HG02763 (cell line): ENCODE measurements around the gene ASAP2.

Experiments
- ATAC-seq: cut with Tn5 transposase; IDR thresholded peaks from one replicate; pipeline ENCODE4 v1.9.1; 2021; ENCODE audit warnings: mild to moderate bottlenecking, moderate library complexity; ENCODE audit not compliant: unreplicated experiment

ASAP2 gene

DNA sequence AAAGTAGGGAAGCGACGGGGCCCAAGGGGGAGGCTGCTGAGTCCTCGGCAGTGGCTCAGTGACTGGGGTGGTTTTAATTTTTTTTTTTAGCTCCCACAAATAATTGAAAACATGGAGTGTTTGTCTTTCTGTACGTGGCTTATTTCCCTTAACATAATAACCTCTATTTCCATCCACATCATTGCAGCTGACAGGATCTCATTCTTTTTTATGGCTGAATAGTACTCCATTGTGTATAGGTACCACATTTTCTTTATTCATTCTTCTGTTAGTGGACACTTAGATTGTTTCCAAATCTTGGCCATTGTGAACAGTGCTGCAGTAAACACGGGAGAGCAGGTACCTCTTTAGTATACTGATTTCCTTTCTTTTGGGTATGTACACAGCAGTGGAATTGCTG, 65.1 kb downstream of the ASAP2 start:
- ATAC-seq, result no peak

DNA sequence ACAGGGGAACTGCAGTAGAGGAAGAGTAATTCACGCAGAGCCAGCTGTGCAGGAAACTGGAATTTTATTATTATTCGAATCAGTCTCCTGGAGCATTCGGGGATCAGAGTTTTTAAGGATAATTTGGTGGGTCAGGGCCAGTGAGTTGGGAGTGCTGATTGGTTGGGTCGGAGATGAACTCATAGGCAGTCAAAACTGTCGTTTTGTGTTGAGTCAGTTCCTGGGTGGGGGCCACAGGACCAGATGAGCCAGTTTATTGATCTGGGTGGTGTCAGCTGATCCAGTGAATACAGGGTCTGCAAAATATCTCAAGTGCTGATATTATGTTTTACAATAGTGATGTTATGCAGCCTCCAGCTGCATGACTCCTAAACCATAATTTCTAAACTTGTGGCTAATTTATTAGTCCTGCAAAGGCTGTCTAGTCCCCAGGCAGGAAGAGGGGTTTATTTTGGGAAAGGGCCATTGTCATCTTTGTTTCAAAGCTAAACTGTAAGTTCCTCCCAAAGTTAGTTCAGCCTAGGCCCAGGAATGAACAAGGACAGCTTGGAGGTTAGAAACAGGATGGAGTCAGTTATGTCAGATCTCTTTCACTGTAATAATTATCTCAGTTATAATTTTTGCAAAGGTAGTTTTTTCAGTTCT, 67.0 kb downstream of the ASAP2 start:
- ATAC-seq, result no peak

GRCh38 chr2:9274701-9275343, 68.2 kb downstream of the ASAP2 start:
- ATAC-seq, result no peak

DNA sequence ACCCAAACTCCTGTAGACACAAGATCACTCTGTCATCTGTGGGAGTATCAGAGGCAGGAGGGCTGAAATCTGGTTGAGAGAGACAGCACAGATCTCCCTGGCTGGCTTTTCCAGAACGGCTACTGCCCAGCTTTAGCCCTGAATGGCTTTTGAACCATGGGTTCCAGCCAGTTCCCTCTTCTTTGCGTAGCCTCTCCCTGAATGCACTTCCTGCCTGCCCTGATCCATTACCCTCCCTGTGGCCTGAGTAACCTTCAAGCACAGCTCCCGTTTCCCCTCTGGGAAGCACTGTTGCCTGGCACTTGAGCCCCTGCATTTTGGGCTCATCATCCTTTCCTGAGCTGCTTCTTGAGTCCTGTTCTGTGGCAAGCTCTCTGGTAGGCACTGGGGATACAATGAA, 68.8 kb downstream of the ASAP2 start:
- no peak for ATAC-seq

DNA sequence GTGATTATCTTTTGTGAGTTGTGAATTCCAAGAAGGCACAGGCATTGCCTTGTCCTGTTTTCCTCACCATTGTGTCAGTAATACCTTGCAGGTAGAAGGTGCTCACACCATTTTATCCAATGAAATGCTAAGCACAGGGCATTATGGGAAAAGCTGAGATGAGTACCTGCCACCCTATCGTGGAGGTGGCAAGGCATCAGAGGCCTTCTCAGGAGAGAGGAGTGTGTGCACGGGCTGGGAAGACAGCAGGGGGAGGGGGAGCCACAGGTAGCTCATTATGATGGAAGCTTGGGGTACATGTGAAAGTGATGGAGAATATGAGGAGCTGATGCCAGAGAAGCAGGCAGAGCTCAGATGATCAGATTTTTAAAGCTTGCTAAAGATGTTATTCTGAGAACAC, 69.5 kb downstream of the ASAP2 start:
- ATAC-seq, result no peak

- ATAC-seq, result no peak
Measured at GRCh38 chr2:9276901-9277451, 70.4 kb downstream of the ASAP2 start.

DNA sequence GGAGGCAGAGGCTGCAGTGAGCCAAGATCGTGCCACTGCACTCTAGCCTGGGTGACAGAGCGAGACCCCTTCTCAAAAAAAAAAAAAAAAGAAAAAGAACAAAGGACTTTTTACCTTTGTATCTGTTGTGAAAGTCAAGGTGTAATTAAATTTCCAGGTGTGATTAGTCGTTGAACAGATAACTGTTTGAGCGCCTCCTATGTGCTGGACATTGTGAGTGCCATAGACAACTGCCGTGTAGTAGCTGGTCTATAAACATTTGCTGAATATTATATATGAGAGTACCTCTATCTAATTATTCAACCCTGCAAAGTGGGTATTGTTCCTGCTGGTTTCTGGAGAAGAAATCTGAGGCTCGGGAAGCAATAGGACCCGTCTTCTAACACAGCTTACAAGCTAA, 71.8 kb downstream of the ASAP2 start:
- ATAC-seq, result no peak

DNA sequence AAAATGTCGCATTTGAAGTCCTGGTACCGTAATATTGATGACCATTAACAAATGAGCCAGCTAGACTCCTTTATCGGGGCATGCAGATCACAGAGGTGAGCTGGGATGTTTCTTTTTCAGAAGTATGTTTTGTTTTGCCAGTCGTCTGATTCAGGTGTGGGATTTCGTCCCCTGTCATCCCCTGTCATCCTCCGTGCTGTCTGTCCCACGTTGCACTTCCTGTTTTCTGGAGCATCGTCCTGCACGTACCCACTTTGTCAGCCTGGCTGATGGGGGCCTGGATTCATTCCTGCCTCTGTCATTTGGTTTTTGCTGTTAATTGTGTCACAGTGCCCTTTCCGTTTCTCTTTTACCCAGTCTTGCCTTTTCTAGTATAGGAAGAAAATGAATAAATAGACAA, 72.8 kb downstream of the ASAP2 start:
- ATAC-seq, result no peak

- ATAC-seq, result no peak
Measured at GRCh38 chr2:9280224-9280623, 73.6 kb downstream of the ASAP2 start.

DNA sequence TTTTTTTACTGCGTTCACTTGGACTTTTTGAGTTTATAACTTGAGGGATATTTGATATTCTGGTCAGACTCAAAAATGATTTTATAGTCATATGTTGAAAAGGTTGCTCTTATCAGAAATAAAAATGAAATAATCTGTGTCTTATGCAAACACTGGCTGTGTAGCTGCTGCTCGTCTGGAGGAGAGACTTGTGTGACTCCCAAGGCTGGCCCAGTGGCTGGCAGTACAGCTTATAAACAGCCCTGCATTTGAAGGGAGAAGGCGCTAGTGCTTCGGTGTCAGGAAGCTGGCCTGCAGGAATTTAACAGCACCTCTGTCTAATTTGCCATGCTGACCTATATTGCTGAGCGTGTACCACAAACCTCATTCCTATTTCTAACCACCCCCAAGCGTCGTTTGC, 74.5 kb downstream of the ASAP2 start:
- ATAC-seq, result no peak

DNA sequence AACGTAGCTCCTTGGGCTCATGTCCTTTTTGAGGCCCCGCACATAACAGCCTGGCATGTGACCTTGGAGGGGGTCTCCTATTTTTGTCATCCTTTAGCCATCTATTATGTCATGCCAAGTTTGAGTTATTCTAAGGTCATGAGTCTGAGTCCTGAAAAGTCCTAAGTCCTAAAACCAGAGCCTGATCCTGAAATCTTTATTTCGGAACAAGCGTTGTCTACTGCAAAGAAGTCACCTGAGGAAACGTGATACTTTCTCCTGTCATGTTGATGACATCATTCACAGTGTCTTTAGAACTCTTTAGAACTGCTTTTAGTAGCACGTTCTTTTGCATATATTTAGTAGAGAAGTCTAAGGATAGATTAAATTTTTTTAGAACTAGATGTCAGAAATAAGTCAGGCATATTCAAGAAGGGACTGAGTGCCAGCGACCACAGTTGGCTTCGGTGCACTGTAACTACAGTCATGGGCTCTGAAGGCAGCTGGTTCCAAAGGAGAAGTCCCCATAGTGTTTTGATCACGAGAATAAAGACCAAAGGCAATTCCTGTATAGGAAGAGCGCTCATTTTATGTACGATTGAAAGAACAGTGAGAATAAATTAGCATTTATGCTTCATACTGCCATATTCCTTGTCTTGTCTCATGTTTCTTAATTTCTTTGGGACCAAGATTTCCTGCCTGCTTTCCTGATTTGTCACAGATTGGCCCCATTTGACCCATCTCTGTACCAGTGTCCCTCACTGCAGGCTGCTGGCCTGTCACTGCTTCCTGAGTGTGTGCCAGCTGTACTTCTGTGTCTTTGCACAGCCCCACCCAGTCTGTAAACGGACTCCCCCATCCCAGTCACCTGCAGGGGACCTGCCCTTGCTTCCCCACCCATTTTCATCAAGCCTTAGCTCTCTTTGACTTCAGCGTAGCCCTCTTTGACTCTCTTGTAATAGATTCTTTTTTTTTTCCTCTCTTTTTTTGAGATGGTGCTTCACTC, 75.8 kb downstream of the ASAP2 start:
- ATAC-seq, result no peak

DNA sequence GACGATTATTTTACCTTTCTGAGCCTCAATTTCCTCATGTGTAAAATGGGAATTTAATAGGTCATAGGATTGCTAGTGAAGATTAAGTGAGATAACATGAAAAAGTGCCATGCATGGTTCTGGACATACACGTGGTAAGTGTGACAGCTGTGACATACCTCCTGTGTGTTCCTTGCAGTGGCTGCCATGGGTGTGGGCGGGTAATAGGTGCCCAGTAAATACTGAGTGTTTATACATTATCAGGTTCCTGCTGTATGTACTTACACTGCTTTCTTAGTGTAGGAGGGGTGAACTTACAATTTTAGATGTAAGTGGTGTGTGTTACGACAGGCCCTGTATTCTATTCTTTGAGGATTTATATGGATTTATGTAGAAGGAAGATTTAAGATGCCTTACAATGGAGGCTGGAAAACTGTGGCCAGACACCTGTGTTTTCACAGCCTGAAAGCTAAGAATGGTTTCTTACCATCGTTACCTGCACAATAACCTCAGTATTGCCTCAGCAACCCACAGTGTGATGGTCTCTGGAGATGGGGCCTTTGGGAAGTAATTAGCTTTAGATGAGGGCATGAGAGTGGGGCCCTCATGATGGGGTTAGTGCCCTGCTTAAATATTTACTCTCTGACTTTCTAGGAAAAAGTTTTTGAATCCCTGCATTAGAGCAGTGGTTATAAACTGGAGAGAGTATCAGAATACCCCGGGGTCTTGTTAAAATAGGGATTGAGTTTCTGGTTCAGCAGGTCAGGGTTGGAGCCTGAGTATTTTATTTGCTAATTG, 78.1 kb downstream of the ASAP2 start:
- ATAC-seq, result no peak

DNA sequence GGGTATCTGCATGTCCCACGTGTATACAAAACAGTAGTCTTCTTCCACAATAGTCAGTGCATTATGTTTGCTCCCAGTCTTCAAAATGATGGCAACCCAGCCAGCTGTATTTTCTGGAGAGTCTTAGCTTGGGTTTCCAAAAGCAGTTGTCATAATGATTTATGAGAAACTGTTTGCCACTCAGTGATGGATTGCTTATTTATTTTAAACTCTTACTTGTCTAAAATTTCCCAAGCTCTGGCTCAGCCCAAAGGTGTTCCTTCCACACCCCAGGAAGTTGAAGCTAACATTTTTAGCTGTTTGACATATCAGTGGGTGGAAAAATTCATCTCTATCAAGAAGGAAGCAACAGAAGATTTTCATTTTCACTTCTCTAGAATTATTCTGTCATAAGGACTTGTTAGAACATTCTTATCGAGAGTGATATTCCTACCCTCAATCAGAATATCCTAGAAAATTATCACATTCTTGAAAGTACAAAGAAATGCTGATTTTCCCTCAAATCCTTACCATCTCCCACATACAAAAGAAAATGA, 78.8 kb downstream of the ASAP2 start:
- no peak for ATAC-seq

GRCh38 chr2:9285921-9286320, 79.3 kb downstream of the ASAP2 start:
- ATAC-seq, result no peak

- ATAC-seq, result no peak
Measured at GRCh38 chr2:9286554-9287399, 80.2 kb downstream of the ASAP2 start.

- no peak for ATAC-seq
Measured at GRCh38 chr2:9287400-9288045, 80.9 kb downstream of the ASAP2 start.

GRCh38 chr2:9288233-9288632, 81.6 kb downstream of the ASAP2 start:
- ATAC-seq, result no peak

DNA sequence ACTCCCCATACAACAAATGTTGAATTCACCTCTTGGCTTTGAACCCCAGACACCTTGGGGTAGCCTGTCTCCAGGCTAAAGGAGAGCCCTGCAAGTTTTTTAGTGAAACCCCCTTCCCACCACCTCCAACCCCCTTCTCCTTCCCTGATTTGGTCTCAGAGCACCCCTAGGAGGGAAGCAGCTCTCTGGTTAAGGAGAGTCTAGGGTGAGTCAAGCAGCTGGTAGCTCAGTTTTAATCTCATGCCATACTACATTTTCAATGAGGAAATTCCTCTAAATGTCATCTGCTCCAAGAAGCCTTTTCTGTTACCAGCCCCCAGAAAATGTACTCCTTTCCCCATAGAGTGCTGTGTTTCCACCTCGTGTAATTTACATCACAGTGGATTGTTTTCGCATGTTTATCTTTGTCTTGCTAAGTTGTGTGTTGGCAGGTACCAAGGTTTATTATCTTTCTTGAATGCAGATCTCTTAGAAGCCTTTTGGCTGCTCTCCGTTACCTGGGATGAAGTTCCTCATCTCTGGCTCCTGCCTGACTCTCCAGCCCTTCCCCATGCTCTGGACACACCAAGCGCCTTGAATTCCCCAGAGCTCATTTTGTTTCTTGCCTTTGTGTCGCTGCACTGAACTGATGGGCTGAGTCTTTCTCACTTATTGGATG, 82.2 kb downstream of the ASAP2 start:
- ATAC-seq, result no peak

DNA sequence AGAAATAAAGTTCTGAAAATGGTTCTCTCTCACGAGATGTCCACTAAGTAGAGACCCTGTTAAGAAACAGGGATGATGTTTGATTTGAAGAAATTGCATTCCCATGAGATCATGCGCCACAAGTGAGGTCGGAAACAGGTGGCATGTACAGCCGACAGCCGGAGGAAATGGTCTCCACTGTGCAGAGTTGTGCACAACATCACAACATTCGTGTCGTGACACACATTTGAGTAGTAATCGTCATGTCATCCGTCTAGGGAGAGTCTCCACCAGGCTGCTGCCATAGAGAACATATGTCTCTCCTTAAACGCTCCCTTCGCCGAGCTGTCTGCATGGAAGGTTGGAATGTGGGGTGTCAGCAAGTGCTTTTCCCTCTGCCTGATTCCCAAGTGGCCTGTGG, 84.7 kb downstream of the ASAP2 start:
- no peak for ATAC-seq
